Panc1 (cell line): ENCODE measurements around the gene DCD.

ENCODE experiments used
- CTCF ChIP-seq: fragments of 450-650 bp; IDR thresholded peaks from 2 replicates; pipeline ENCODE4 v1.5.1; 2017; ENCODE audit warnings: mild to moderate bottlenecking
- POLR2AphosphoS5 ChIP-seq: IDR thresholded peaks from 2 replicates; pipeline ENCODE4 v1.6.1; 2012; ENCODE audit warnings: mild to moderate bottlenecking, low read depth, low read length, moderate library complexity
- TCF7L2 ChIP-seq: IDR thresholded peaks from 2 replicates; pipeline ENCODE4 v1.6.1; 2011; ENCODE audit warnings: mild to moderate bottlenecking, low read depth, low read length, inconsistent platforms
- TF ChIP-seq, protein P1 (sequence below), 2 experiments: IDR thresholded peaks; 2 replicates each; pipeline ENCODE4 v1.6.1; 2011 to 2012; ENCODE audit warnings: low read depth in 2 of 2, control low read depth in 1 of 2, low read length in 1 of 2, mild to moderate bottlenecking in 1 of 2, moderate library complexity in 1 of 2; ENCODE audit not compliant: insufficient read depth in 1 of 2

- TF ChIP-seq CTCF (no peak), POLR2AphosphoS5 (no peak), TCF7L2 (no peak)
- TF ChIP-seq, protein P1, sequence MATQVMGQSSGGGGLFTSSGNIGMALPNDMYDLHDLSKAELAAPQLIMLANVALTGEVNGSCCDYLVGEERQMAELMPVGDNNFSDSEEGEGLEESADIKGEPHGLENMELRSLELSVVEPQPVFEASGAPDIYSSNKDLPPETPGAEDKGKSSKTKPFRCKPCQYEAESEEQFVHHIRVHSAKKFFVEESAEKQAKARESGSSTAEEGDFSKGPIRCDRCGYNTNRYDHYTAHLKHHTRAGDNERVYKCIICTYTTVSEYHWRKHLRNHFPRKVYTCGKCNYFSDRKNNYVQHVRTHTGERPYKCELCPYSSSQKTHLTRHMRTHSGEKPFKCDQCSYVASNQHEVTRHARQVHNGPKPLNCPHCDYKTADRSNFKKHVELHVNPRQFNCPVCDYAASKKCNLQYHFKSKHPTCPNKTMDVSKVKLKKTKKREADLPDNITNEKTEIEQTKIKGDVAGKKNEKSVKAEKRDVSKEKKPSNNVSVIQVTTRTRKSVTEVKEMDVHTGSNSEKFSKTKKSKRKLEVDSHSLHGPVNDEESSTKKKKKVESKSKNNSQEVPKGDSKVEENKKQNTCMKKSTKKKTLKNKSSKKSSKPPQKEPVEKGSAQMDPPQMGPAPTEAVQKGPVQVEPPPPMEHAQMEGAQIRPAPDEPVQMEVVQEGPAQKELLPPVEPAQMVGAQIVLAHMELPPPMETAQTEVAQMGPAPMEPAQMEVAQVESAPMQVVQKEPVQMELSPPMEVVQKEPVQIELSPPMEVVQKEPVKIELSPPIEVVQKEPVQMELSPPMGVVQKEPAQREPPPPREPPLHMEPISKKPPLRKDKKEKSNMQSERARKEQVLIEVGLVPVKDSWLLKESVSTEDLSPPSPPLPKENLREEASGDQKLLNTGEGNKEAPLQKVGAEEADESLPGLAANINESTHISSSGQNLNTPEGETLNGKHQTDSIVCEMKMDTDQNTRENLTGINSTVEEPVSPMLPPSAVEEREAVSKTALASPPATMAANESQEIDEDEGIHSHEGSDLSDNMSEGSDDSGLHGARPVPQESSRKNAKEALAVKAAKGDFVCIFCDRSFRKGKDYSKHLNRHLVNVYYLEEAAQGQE (IDR thresholded peaks at IDR 0.05; ENCODE audit: insufficient read depth in 1 of 2, low read depth in 2 of 2, low read length in 1 of 2): no peak
Measured at GRCh38 chr12:54641089-54641488, 7.1 kb downstream of the DCD start.
